ENCODE results near the gene TEKT5.

- TF ChIP-seq GATA3 (IDR thresholded peaks at IDR 0.05; ENCODE audit: low read depth, low read length) (no peak), GATA2 (IDR thresholded peaks at IDR 0.05; ENCODE audit: low read depth, low read length) (no peak)
Observed at GRCh38 chr16:10610499-10611184, 84.1 kb downstream of the TEKT5 start.

Measured in SH-SY5Y (cell line).